ENCODE results near the gene RBFA. TPM values are rescaled to one million over a fixed set of nuclear protein-coding genes. Genes with fewer than 3 reads are reported as not detected.
"Not testable (repeated sequence)": the region's sequence is repeated elsewhere in the genome, so short reads cannot be mapped to it uniquely, and the experiment has no call there.

The RBFA gene
- total RNA-seq, 1 experiment from 2014 or later = 45.3 TPM

- no peak for DNase-seq (ENCODE audit: low read depth, low spot score)
- intact Hi-C loops (cut with micrococcal nuclease) = no loop called here
These were observed 7.9 kb upstream of the RBFA start for GRCh38 chr18:80026363-80026762.

GRCh38 chr18:80027719-80028118 lies 6.5 kb upstream of the RBFA start:
- intact Hi-C loops (cut with micrococcal nuclease); H2AFZ ChIP-seq (ENCODE audit: low read depth, low read length, poor library complexity, severe bottlenecking); H3K27me3 ChIP-seq (ENCODE audit: insufficient read depth, low read length); H3K4me2 ChIP-seq (ENCODE audit: low read length); H3K4me1 ChIP-seq (ENCODE audit: control insufficient read depth in 1 of 2, insufficient read depth in 2 of 2, low read length in 2 of 2); H3K27ac ChIP-seq (ENCODE audit: low read depth, low read length); H3K9ac ChIP-seq (ENCODE audit: low read length); H3K79me2 ChIP-seq (ENCODE audit: insufficient read depth, low read length); POLR2A ChIA-PET; H3K36me3 ChIP-seq (ENCODE audit: control insufficient read depth in 1 of 2, insufficient read depth in 2 of 2, low read length in 2 of 2); ATAC-seq; RAD21 ChIA-PET (ENCODE audit: low non-redundant PET in 1 of 2, low total read pairs in 2 of 2, uncharacterized antibody in 2 of 2, unreplicated experiment in 2 of 2); BruUV-seq (replicated peaks); H3K9me2 ChIP-seq (ENCODE audit: insufficient read depth); H4K20me1 ChIP-seq (ENCODE audit: insufficient read depth); DNase-seq (ENCODE audit: low read depth, low spot score); H3K4me3 ChIP-seq (replicated peaks in 1 of 2; ENCODE audit: low read depth in 1 of 2, low read length in 2 of 2); CTCF ChIA-PET: not testable (repeated sequence)
- H3K9me3 ChIP-seq (ENCODE audit: control insufficient read depth in 1 of 2, insufficient read depth in 1 of 2, low read depth in 1 of 2, low read length in 2 of 2) = peaks cover 10 to 14% of the 10 kb centered on the region in 2 experiments; a peak in 3 of 4 replicates

More at GRCh38 chr18:80026363-80026762, 7.9 kb upstream of the RBFA start:
- Histone ChIP-seq H3K79me2 (ENCODE audit: insufficient read depth, low read length) (no peaks in the 10 kb centered on the region), H3K4me1 (ENCODE audit: control insufficient read depth in 1 of 2, insufficient read depth in 2 of 2, low read length in 2 of 2) (no peaks in the 10 kb centered on the region), H3K4me3 (replicated peaks in 1 of 2; ENCODE audit: low read depth in 1 of 2, low read length in 2 of 2) (no peak overlapping the region), H3K4me2 (ENCODE audit: low read length) (no peak overlapping the region), H3K27ac (ENCODE audit: low read depth, low read length) (no peak overlapping the region), H3K36me3 (ENCODE audit: control insufficient read depth in 1 of 2, insufficient read depth in 2 of 2, low read length in 2 of 2) (no peaks in the 10 kb centered on the region), H2AFZ (ENCODE audit: low read depth, low read length, poor library complexity, severe bottlenecking) (no peak overlapping the region), H3K9ac (ENCODE audit: low read length) (no peak overlapping the region), H3K27me3 (ENCODE audit: insufficient read depth, low read length) (no peaks in the 10 kb centered on the region), H4K20me1 (ENCODE audit: insufficient read depth) (no peaks in the 10 kb centered on the region), H3K9me3 (ENCODE audit: control insufficient read depth in 1 of 2, insufficient read depth in 1 of 2, low read depth in 1 of 2, low read length in 2 of 2) (peaks cover 14 to 26% of the 10 kb centered on the region in 2 experiments; a peak in 3 of 4 replicates), H3K9me2 (ENCODE audit: insufficient read depth) (no peaks in the 10 kb centered on the region)
- RAD21 ChIA-PET (ENCODE audit: low non-redundant PET in 1 of 2, low total read pairs in 2 of 2, uncharacterized antibody in 2 of 2, unreplicated experiment in 2 of 2) = no interaction called here
- BruUV-seq (replicated peaks) = no TSS peak
- ATAC-seq = no peak
- CTCF ChIA-PET = no interaction called here
- POLR2A ChIA-PET = no interaction called here
- TF ChIP-seq EZH2 (IDR thresholded peaks at IDR 0.05) (no peak), RAD21 (IDR thresholded peaks at IDR 0.05; ENCODE audit: low read depth) (no peak), SIN3A (IDR thresholded peaks at IDR 0.05; ENCODE audit: low read depth) (no peak), ELF1 (IDR thresholded peaks at IDR 0.05; ENCODE audit: borderline replicate concordance, low read depth) (no peak), ZFX (IDR thresholded peaks at IDR 0.05) (no peak)

All from HCT116 (cell line).